Activated CD4-positive, alpha-beta T cell treated with anti-CD3 and anti-CD28 coated beads, Interleukin-2, amount 10 ng/mL, durations not matched to agents 7 days and 5 days (primary cell): ENCODE data around the gene UBASH3B. TPM values are rescaled to one million over a fixed set of nuclear protein-coding genes. Genes with fewer than 3 reads are reported as not detected.
"Not testable (repeated sequence)": the region's sequence is repeated elsewhere in the genome, so short reads cannot be mapped to it uniquely, and the experiment has no call there.

Experiments used
- CTCF ChIA-PET: fragments of 350-600 bp; sonication (Branson Sonifier 250); formaldehyde crosslinking; loops from one replicate; lab custom pipeline; 2021; ENCODE audit warnings: antibody characterized with exemption; lab: Charles Lee
- POLR2A ChIA-PET: fragments of 350-600 bp; sonication (Branson Sonifier 250); formaldehyde crosslinking; loops from one replicate; lab custom pipeline; 2021; ENCODE audit warnings: antibody characterized with exemption; lab: Charles Lee
- DNase-seq: peaks from one replicate; pipeline ENCODE4 v3.0.0-alpha.2; 2020
- H3K27ac Mint-ChIP-seq: one replicate; pipeline ENCODE4 v1.8.0; 2021; ENCODE audit warnings: mild to moderate bottlenecking, moderate library complexity, mixed read lengths
- H3K27me3 Mint-ChIP-seq: one replicate; pipeline ENCODE4 v1.8.0; 2021; ENCODE audit warnings: mixed read lengths
- H3K36me3 Mint-ChIP-seq: one replicate; pipeline ENCODE4 v1.8.0; 2021; ENCODE audit warnings: low read depth, mixed read lengths
- H3K4me1 Mint-ChIP-seq: one replicate; pipeline ENCODE4 v1.8.0; 2021; ENCODE audit warnings: mixed read lengths
- H3K4me3 Mint-ChIP-seq: one replicate; pipeline ENCODE4 v1.8.0; 2021; ENCODE audit warnings: mild to moderate bottlenecking, moderate library complexity, mixed read lengths
- H3K9me3 Mint-ChIP-seq: one replicate; pipeline ENCODE4 v1.8.0; 2021; ENCODE audit warnings: mixed read lengths
- total RNA-seq, 2 experiments: library from RNA; stranded (reverse); gene quantifications; one replicate each; pipeline ENCODE4 v1.2.3, GENCODE V29; 2021

UBASH3B gene, protein sequence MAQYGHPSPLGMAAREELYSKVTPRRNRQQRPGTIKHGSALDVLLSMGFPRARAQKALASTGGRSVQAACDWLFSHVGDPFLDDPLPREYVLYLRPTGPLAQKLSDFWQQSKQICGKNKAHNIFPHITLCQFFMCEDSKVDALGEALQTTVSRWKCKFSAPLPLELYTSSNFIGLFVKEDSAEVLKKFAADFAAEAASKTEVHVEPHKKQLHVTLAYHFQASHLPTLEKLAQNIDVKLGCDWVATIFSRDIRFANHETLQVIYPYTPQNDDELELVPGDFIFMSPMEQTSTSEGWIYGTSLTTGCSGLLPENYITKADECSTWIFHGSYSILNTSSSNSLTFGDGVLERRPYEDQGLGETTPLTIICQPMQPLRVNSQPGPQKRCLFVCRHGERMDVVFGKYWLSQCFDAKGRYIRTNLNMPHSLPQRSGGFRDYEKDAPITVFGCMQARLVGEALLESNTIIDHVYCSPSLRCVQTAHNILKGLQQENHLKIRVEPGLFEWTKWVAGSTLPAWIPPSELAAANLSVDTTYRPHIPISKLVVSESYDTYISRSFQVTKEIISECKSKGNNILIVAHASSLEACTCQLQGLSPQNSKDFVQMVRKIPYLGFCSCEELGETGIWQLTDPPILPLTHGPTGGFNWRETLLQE
- total RNA-seq = 10 to 100 TPM; 15.2 to 15.8 TPM

DNA sequence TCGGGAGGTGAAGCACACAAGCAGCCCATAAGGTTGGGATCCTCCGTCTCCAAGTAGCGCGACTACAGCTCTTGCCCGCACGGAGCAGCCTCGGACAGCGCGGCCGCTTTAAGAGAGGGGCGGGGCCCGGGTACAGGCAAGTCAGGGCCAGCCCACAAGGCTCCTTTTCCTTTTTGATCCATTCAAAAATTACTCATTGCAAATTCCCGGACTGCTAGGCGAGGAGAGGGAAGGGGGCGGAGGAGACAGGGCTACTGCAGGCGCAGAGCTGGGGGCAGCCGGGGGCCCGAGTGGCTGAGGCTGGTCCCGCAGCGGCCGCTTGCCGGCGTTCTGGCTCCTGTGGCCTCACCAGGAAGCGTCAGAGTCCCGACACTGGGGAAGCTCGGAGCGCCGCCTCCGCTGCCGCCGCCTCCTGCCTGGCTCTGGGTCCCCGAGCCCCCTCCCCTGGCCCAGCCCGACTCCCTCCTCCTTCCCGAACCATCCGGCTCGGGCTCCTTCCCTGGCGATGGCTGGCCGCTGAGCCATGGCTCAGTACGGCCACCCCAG, at the start of gene UBASH3B:
Gene UBASH3B, plus strand, starts transcription at position 196 of the 546 bp plus-strand sequence. Its CDS starts 328 bp downstream, at position 524.
- peak; percentile 66 for DNase-seq
- POLR2A ChIA-PET = interaction anchor here (0.6 kb wide), 1 partner anchor 49 kb away, joined by 4 read pairs; no protein-coding TSS in a partner anchor
- Mint-ChIP-seq H3K9me3 (no peaks in the 10 kb centered on the region), H3K4me1 (peaks cover 17% of the 10 kb centered on the region), H3K36me3 (no peaks in the 10 kb centered on the region), H3K27me3 (peaks cover 41% of the 10 kb centered on the region), H3K27ac (peak within 1 kb of the TSS; percentile 82), H3K4me3 (peak within 1 kb of the TSS; percentile 89)
- CTCF ChIA-PET = interaction anchor here (0.6 to 2.9 kb wide), 16 partner anchors 8 to 1464 kb away, joined by 3 to 34 read pairs (median 4); no protein-coding TSS in a partner anchor

DNA sequence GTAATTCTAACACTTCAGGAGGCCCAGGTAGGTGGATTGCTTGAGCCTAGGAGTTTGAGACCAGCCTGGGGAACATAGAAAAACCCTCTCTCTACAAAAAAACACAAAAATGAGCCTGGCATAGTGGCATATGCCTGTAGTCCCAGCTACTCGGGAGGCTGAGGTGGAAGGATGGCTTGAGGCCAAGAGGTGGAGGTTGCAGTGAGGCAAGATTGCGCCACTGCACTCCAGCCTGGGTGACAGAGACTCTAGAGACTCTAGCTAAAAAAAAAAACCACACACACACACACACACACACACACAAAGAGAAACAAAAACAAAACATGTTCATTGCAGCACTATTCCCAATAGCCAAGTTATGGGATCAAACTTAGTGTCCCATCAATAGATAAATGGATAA, 48.4 kb upstream of the UBASH3B start:
- POLR2A ChIA-PET, H3K4me1 Mint-ChIP-seq, H3K9me3 Mint-ChIP-seq, H3K36me3 Mint-ChIP-seq, H3K4me3 Mint-ChIP-seq, H3K27me3 Mint-ChIP-seq, DNase-seq, H3K27ac Mint-ChIP-seq, CTCF ChIA-PET: not testable (repeated sequence)

DNA sequence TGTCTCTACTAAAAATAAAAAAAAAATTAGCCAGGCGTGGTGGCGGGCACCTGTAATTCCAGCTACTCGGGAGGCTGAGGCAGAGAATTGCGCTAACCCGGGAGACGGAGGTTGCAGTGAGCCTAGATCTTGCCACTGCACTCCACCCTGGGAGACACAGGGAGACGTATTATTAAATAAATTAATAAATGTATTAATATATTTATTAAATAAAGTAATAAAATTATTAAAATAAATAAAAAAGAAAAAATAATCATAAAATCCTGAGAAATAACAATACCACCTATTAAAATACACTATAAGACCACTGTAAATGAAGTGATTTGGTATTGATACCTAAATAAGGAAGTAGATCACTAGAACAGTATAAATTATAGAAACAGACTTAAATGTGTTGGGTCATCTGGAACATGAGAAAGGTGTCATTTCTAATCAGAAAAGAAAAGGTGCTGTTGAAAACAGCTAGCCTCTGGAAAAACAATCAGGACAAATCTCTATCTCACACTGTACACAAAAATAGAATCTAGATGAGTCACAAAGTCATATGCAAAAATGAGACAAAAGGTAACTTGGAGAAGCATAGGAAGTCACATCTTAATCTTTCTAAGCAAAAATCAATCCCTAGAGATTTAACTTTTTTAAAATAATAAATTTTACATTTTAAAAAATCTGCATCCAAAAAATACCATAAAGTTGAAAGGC, 43.2 kb upstream of the UBASH3B start:
- ChIA-PET POLR2A (no interaction called here), CTCF (interaction anchor here (0.6 to 1.0 kb wide), 3 partner anchors 32 to 487 kb away, joined by 3 to 4 read pairs (median 3); no protein-coding TSS in a partner anchor)
- H3K4me3 Mint-ChIP-seq = no peak overlapping the region

DNA sequence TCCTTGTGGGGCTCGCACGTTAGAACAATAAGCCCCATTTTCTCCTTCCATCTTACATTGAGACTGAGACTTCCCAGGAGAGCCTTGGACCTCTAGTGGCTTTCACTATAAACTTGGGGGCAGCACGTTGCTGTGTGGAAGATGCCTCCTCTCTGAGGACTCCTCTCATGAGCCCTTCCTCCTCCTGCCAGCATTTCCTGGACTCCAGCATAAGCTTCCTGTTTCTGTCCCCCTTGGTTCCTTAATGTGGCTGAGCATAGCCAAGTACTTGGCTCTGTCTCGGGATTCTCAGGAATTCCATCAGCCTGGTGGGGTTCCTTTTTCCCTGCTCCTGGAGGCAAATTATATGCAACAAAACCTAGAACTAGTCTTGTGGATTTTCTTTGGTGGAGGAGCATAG, 38.8 kb upstream of the UBASH3B start:
- H3K27ac Mint-ChIP-seq = no peak overlapping the region
- POLR2A ChIA-PET = no interaction called here
- no peak for DNase-seq
- H3K4me1 Mint-ChIP-seq = no peaks in the 10 kb centered on the region
- H3K9me3 Mint-ChIP-seq = peaks cover 4% of the 10 kb centered on the region
- no peaks in the 10 kb centered on the region for H3K27me3 Mint-ChIP-seq
- H3K4me3 Mint-ChIP-seq = no peak overlapping the region
- CTCF ChIA-PET = no interaction called here
- H3K36me3 Mint-ChIP-seq = no peaks in the 10 kb centered on the region

More for the DNA sequence above, 43.2 kb upstream of the UBASH3B start:
- DNase-seq = no peak
- H3K27ac Mint-ChIP-seq = no peak overlapping the region
- no peaks in the 10 kb centered on the region for H3K36me3 Mint-ChIP-seq
- no peaks in the 10 kb centered on the region for H3K4me1 Mint-ChIP-seq
- no peaks in the 10 kb centered on the region for H3K27me3 Mint-ChIP-seq
- H3K9me3 Mint-ChIP-seq = no peaks in the 10 kb centered on the region

DNA sequence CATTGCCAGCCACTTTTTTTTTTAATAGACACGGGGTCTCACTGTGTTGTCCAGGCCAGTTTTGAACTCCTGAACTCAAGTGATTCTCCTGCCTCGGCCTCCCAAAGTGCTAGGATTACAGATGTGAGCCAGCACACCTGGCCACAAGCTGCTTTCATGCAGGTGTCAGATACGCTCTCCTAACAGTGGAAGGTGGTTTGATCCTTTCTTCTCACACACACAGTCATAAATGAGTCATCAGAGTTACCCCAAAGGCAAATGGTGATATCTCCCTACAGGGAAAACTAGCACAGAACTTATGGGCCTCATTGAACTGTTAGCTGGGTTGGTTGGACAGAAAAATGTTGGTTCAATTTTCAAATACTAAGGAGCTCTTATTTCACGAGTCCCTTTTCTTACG, 38.2 kb upstream of the UBASH3B start:
- H3K27ac Mint-ChIP-seq = no peak overlapping the region
- peaks cover 4% of the 10 kb centered on the region for H3K9me3 Mint-ChIP-seq

DNA sequence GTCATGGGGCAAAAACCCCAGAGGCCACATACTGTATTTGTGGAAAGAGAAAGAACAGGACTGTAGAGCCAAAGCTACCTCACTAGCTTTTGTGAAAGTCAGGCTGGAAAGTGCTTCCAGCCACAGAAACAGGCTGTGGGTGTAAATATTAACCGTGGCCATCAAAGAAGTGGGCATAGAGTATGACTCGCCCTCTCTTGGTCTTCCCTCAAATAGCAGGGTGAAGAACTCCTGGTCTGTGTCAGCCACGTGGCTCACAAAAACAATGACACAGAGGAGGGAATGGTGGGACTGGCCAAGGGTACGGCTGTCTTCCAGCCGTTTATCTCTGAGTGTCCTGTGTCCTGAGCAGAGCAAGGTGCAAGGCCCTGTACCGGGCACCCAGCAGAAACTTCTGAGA, 37.6 kb upstream of the UBASH3B start:
- POLR2A ChIA-PET = no interaction called here
- H3K4me1 Mint-ChIP-seq = no peaks in the 10 kb centered on the region
- no peak overlapping the region for H3K4me3 Mint-ChIP-seq
- H3K27me3 Mint-ChIP-seq = peaks cover 2% of the 10 kb centered on the region
- DNase-seq = no peak
- no peak overlapping the region for H3K27ac Mint-ChIP-seq
- no peaks in the 10 kb centered on the region for H3K36me3 Mint-ChIP-seq
- CTCF ChIA-PET = no interaction called here
- peaks cover 4% of the 10 kb centered on the region for H3K9me3 Mint-ChIP-seq

More for the DNA sequence above, 38.2 kb upstream of the UBASH3B start:
- POLR2A ChIA-PET = no interaction called here
- Mint-ChIP-seq H3K4me1 (no peaks in the 10 kb centered on the region), H3K36me3 (no peaks in the 10 kb centered on the region), H3K4me3 (no peak overlapping the region), H3K27me3 (no peaks in the 10 kb centered on the region)
- DNase-seq = no peak
- CTCF ChIA-PET = no interaction called here

DNA sequence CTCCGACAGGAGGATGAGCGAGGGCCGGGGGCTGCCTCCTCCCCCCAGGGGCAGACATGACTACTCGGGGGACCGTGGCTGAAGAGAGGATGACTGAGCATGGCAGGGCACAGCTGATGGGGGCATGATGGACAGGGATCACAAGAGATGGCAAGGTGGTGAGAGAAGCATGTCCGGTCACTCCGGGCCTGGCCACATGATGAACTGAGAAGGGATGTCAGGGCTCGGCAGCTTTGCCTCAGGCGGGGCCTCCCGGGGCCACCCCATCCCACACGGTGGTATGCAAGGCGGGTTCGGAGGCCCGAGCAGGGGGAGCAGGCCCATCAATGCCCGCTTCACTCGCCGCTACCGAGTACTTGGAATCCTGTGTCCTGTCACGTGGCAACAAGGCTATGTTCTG, 36.6 kb upstream of the UBASH3B start:
- H3K27ac Mint-ChIP-seq = no peak overlapping the region
- ChIA-PET POLR2A (no interaction called here), CTCF (interaction anchor here (0.5 kb wide), 1 partner anchor 1995 kb away, joined by 3 read pairs; no protein-coding TSS in a partner anchor)
- no peaks in the 10 kb centered on the region for H3K4me1 Mint-ChIP-seq
- DNase-seq = no peak
- H3K27me3 Mint-ChIP-seq = peaks cover 4% of the 10 kb centered on the region
- no peaks in the 10 kb centered on the region for H3K36me3 Mint-ChIP-seq
- H3K9me3 Mint-ChIP-seq = peaks cover 4% of the 10 kb centered on the region
- H3K4me3 Mint-ChIP-seq = no peak overlapping the region

DNA sequence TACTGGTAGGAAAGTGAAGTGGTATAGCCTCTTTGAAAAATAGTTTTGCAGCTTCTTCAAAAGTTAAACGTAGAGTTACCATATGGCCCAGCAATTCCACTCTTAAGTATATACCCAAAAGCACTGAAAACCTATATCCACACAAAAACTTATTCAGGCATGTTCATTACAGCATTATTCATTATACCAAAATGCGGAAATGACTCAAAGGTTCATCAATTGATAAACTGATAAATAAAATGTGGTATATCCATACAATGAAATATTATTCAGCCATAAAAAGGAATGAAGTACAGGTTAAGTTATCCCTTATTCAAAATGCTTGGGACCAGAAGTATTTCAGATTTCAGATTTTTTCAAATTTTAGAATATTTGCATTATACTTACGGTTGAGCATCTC, 35.8 kb upstream of the UBASH3B start:
- peaks cover 4% of the 10 kb centered on the region for H3K9me3 Mint-ChIP-seq
- POLR2A ChIA-PET = no interaction called here
- no peak for DNase-seq
- H3K4me1 Mint-ChIP-seq = no peaks in the 10 kb centered on the region
- CTCF ChIA-PET = interaction anchor here (0.6 to 0.7 kb wide), 2 partner anchors 23 to 1234 kb away, joined by 3 read pairs; no protein-coding TSS in a partner anchor
- H3K27me3 Mint-ChIP-seq = peaks cover 5% of the 10 kb centered on the region
- H3K27ac Mint-ChIP-seq = no peak overlapping the region
- no peak overlapping the region for H3K4me3 Mint-ChIP-seq
- no peaks in the 10 kb centered on the region for H3K36me3 Mint-ChIP-seq

DNA sequence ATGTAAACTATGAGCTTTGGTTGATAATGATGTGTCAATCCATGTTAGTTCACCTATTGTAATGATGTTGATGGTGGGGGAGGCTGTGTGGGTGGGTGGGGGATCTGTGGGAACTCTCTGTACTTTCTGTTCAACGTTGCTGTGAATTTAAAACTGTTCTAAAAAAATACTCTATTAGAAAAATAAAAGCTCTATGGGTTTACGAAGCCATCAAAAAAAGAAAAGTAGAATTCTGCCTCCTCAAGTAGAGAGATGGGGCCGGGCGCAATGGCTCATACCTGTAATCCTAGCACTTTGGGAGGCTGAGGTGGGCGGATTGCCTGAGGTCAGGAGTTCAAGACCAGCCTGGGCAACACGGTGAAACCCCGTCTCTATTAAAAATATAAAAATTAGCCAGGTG, 30.0 kb upstream of the UBASH3B start:
- DNase-seq, H3K9me3 Mint-ChIP-seq, H3K4me1 Mint-ChIP-seq, H3K27ac Mint-ChIP-seq, POLR2A ChIA-PET, H3K36me3 Mint-ChIP-seq, H3K4me3 Mint-ChIP-seq, H3K27me3 Mint-ChIP-seq: not testable (repeated sequence)
- CTCF ChIA-PET = interaction anchor here (1.0 to 1.7 kb wide), 2 partner anchors 22 to 165 kb away, joined by 3 read pairs; no protein-coding TSS in a partner anchor

DNA sequence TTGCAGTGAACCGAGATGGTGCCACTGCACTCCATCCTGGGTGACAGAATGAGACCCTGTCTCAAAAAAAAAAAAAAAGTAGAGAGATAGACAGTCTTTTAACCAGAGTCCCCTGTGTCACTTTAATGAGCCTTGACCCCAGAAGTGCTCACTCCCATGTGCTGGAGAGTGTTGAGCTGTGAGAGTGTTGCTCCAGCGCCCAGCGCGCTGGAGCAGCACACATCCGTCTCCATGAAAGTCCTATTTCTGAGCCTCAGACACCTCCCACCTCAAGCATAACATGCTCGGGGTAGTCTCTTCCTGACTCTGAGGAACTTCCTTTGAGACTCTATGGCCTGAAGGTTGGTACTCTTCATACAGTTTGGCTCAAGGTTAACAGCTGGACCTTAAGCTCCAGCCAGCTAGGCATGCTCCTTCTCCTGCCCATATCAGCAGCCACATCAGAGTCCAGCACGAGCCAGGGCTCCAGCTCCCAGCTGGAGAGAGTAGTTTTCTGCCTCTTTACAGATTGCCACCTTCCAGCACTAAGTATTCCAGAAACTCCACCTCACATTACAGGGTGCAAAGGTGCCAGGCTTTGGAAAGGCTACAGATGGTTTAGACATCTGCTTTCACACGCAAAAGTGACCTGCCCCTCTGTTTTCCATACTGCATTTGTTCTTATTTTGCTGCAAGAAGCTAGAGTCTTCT, 29.4 kb upstream of the UBASH3B start:
- no peak overlapping the region for H3K27ac Mint-ChIP-seq
- no peak overlapping the region for H3K4me3 Mint-ChIP-seq
- ChIA-PET POLR2A (no interaction called here), CTCF (interaction anchor here (0.6 to 1.7 kb wide), 3 partner anchors 21 to 583 kb away, joined by 3 read pairs; no protein-coding TSS in a partner anchor)
- no peaks in the 10 kb centered on the region for H3K36me3 Mint-ChIP-seq
- peaks cover 2% of the 10 kb centered on the region for H3K4me1 Mint-ChIP-seq
- peaks cover 5% of the 10 kb centered on the region for H3K27me3 Mint-ChIP-seq
- DNase-seq = no peak
- H3K9me3 Mint-ChIP-seq = no peaks in the 10 kb centered on the region

DNA sequence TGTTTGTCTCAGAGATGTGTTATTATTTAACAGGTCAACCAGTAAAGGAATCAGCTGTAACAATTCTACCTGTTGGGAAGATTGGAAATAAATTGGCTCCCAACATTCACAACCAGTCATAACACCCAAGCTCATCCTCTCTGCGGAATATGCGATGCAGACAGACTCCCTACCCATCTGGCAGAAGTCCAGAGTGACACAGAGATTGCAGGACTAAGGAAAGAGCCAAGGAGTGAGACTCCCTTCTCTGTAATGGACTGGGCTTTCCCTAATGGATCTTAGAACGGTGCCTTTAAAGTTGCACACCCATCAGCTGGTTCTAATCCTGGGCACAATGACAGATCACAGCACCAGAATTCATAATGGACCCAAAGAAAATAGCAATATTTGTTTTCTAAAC, 27.8 kb upstream of the UBASH3B start:
- Mint-ChIP-seq H3K27me3 (peaks cover 3% of the 10 kb centered on the region), H3K4me3 (no peak overlapping the region), H3K9me3 (no peaks in the 10 kb centered on the region), H3K4me1 (peaks cover 4% of the 10 kb centered on the region), H3K36me3 (no peaks in the 10 kb centered on the region), H3K27ac (no peak overlapping the region)
- ChIA-PET CTCF (interaction anchor here (0.7 to 2.5 kb wide), 8 partner anchors 11 to 647 kb away, joined by 3 to 14 read pairs (median 6); no protein-coding TSS in a partner anchor), POLR2A (no interaction called here)
- no peak for DNase-seq
